ENCODE data around the gene HOXA5. TPM values are rescaled to one million over a fixed set of nuclear protein-coding genes. Genes with fewer than 3 reads are reported as not detected.
A peak's percentile ranks its signal among the peaks of the same experiment; 100 is the strongest.

The HOXA5 gene
- total RNA-seq, 2 experiments from 2014 or later, result not detected

DNA sequence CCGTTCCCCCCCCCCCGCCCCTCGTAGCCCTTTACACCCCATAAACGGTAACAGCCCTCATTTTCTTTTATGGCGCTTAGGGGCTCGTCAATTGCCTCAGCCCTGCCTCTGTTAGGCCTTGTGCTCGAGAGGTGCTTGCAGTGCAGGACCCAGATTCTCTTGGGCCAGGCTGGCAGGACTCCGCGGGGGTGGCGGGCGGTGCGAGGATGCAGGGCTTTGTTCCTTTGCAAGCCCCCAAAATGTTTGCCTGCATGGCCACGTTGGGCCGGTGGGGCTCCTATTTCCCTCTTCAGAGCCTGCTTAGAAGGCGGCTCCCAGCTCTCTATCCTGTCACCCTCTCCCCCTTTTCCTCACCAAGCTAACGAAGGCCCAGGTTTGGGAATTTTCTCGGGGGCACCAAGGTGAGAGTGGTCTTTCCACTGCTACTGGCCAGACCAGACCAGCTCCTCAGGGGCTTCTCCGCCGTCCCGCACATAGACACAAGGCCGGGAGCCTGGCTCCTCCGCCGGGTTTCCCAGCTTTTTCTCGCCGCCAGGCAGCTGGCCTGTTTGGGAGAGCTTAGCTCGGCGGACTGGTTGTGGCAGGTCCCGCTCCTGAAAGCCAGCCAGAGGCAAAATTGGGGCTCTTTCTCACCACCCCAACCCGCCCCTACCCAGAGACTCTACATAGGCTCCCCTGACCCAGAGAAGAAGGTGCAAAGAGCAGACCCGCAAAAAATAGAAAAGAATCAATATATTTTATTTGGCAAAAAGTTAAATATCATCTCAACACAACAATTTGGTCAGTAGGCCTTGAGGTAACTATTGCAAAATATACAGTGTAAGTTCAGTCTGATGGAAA is 18.5 kb upstream of the HOXA5 start:
- H3K27me3 Mint-ChIP-seq, result peaks cover 74% of the 10 kb centered on the region
- no peaks in the 10 kb centered on the region for H3K36me3 Mint-ChIP-seq (ENCODE audit: low read depth)
- no peaks in the 10 kb centered on the region for H3K9me3 Mint-ChIP-seq (ENCODE audit: low read depth)
- DNase-seq (no peak), ATAC-seq (no peak)
- H3K4me1 Mint-ChIP-seq, result peaks cover 22% of the 10 kb centered on the region
- H3K27ac Mint-ChIP-seq, result no peak overlapping the region
- POLR2A ChIA-PET, result no interaction called here
- intact Hi-C loops (cut with DNase I, micrococcal nuclease), result loop anchor here (1.0 to 2.0 kb wide), 6 partner anchors 308 to 793 kb away; no protein-coding TSS in a partner anchor
- CTCF ChIA-PET, result interaction anchor here (0.7 to 3.2 kb wide), 12 partner anchors 11 to 867 kb away, joined by 3 to 25 read pairs (median 4); no protein-coding TSS in a partner anchor
- H3K4me3 Mint-ChIP-seq, result no peak overlapping the region

GRCh38 chr7:27161214-27161720 is 17.8 kb upstream of the HOXA5 start:
- peaks cover 75% of the 10 kb centered on the region for H3K27me3 Mint-ChIP-seq
- H3K9me3 Mint-ChIP-seq (ENCODE audit: low read depth), result no peaks in the 10 kb centered on the region
- H3K4me3 Mint-ChIP-seq, result peak overlapping the region; percentile 62
- DNase-seq (no peak), ATAC-seq (no peak)
- H3K4me1 Mint-ChIP-seq, result peaks cover 25% of the 10 kb centered on the region
- intact Hi-C loops (cut with DNase I, micrococcal nuclease), result loop anchor here (1.0 to 2.0 kb wide), 6 partner anchors 307 to 792 kb away; no protein-coding TSS in a partner anchor
- no peak overlapping the region for H3K27ac Mint-ChIP-seq
- ChIA-PET POLR2A (no interaction called here), CTCF (interaction anchor here (0.6 to 3.2 kb wide), 26 partner anchors 9 to 792 kb away, joined by 3 to 25 read pairs (median 5); partner anchors contain the start of genes HOXA1, HOXA11 and HOXA6)
- no peaks in the 10 kb centered on the region for H3K36me3 Mint-ChIP-seq (ENCODE audit: low read depth)

DNA sequence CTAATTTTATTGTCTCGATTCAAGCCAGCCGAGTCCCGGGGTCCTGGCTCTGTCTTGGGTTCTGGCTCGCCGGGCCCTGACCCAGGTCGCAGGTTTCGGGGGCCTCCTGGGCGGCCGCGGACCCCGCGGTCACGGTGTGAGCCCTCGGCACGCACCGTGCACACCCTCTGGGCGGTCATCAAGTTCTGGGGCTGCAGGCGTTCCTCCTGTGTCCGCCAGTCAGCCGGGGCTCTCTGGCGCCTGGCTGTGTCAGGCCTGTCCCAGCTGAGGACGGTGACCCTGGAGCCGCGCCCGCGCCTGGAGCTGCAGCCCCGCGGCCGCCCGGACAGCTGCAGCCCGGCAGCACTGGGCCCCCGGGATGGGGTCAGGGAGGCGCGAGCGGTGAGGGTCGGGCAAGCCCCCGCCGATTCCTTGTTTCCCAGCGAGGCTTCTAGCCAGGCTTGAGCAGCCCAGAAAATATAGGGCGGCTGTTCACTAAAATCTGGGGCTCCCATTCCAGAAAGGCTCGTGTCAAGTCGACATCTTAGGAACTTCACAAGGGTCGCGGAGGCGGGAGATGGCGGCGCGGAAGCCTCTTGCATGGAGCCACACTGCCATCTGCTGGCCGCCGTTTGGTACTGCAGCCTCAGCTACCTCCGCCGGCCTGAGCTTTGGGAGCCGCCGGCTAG is 17.2 kb upstream of the HOXA5 start:
- POLR2A ChIA-PET, result no interaction called here
- peak; percentile 50 for ATAC-seq
- intact Hi-C loops (cut with DNase I, micrococcal nuclease), result loop anchor here (1.0 to 2.0 kb wide), 6 partner anchors 306 to 792 kb away; no protein-coding TSS in a partner anchor

DNA sequence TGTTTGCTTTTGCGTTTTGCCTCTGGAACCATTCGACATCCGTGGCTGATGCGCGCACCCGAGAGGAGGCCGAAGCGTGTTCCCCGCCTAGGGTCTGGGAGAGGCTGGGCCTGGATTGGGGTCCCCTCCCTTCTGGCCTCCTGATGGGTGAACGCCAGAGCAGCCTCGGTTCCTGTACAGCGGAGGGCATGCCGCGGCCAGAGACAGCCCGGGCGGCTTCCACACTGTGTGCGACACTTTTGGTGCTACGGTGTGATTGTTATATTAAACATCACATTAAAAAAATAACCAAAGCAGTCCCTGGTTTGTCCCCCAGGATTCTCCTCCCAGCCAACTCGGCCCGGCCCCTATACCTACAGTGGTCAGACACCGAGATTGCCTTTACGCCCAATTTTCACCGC is 16.7 kb upstream of the HOXA5 start:
- H3K9me3 Mint-ChIP-seq (ENCODE audit: low read depth), result no peaks in the 10 kb centered on the region
- CTCF ChIA-PET, result interaction anchor here (1.0 to 3.2 kb wide), 12 partner anchors 8 to 791 kb away, joined by 3 to 25 read pairs (median 6); partner anchors contain the start of genes HOXA1 and HOXA11
- DNase-seq, result no peak
- H3K27ac Mint-ChIP-seq, result no peak overlapping the region
- no peaks in the 10 kb centered on the region for H3K36me3 Mint-ChIP-seq (ENCODE audit: low read depth)
- intact Hi-C loops (cut with DNase I, micrococcal nuclease), result loop anchor here (2.0 kb wide), 2 partner anchors 783 to 791 kb away; no protein-coding TSS in a partner anchor
- POLR2A ChIA-PET, result no interaction called here
- H3K4me3 Mint-ChIP-seq, result peak overlapping the region; percentile 4
- H3K4me1 Mint-ChIP-seq, result peaks cover 27% of the 10 kb centered on the region
- peak; percentile 45 for ATAC-seq
- peaks cover 77% of the 10 kb centered on the region for H3K27me3 Mint-ChIP-seq

More for the DNA sequence above, 17.2 kb upstream of the HOXA5 start:
- Mint-ChIP-seq H3K4me1 (peaks cover 24% of the 10 kb centered on the region), H3K27me3 (peaks cover 74% of the 10 kb centered on the region), H3K9me3 (ENCODE audit: low read depth) (no peaks in the 10 kb centered on the region), H3K27ac (no peak overlapping the region), H3K4me3 (peak overlapping the region; percentile 62), H3K36me3 (ENCODE audit: low read depth) (no peaks in the 10 kb centered on the region)
- CTCF ChIA-PET, result interaction anchor here (0.6 to 3.2 kb wide), 25 partner anchors 9 to 791 kb away, joined by 3 to 25 read pairs (median 5); partner anchors contain the start of genes HOXA1, HOXA11 and HOXA6
- DNase-seq, result peak; percentile 91

DNA sequence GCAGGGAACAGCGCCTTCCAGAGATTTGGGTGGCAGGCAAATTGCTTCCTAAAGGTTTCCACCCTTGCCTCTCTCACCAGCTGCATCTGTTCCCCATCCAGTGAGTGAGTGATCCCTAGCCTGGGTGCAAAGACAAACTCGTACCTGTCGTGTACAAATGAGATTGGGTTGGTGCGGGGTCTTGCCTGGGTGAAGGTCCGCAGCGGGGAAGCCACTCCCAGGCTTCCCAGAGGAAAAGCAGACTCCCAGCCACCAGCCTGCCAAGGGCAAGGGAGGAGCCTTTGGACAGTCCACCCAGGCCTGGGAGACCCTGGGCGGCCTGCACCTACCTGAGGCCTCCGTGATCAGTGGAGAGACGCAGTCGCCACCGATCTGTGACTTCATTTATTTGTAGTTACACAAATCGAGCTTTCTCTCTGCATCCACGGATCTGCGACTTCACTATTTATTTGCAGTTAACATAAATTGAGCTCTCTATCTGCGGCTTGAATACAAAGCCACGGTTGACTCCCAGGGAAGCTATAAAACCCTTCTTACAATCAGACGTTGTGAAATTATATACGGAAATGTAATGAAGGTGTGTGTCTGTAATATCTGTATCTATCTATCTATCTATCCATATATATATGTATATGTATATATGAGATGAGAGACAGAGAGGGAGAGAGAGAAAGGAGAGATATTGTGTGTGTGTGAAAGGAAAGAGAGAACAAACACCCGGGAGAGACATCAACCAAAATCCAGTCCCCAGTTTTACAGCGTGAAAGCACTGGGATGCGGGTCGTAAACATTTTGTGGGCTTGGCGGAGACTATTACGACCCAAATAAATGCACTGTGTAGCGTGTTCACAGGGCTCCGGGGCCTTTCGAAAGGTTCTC is 16.0 kb upstream of the HOXA5 start:
- no peaks in the 10 kb centered on the region for H3K9me3 Mint-ChIP-seq (ENCODE audit: low read depth)
- DNase-seq, result no peak
- H3K36me3 Mint-ChIP-seq (ENCODE audit: low read depth), result no peaks in the 10 kb centered on the region
- peaks cover 79% of the 10 kb centered on the region for H3K27me3 Mint-ChIP-seq
- ATAC-seq, result no peak
- peak overlapping the region; percentile 4 for H3K4me3 Mint-ChIP-seq
- no peak overlapping the region for H3K27ac Mint-ChIP-seq
- intact Hi-C loops (cut with DNase I, micrococcal nuclease), result loop anchor here (2.0 to 5.0 kb wide), 4 partner anchors 39 to 791 kb away; partner anchors contain the start of gene HOXA1 (in 1 of the 2)
- CTCF ChIA-PET, result interaction anchor here (0.8 to 1.7 kb wide), 12 partner anchors 9 to 1308 kb away, joined by 3 to 6 read pairs (median 4); no protein-coding TSS in a partner anchor
- H3K4me1 Mint-ChIP-seq, result peaks cover 30% of the 10 kb centered on the region
- POLR2A ChIA-PET, result no interaction called here

DNA sequence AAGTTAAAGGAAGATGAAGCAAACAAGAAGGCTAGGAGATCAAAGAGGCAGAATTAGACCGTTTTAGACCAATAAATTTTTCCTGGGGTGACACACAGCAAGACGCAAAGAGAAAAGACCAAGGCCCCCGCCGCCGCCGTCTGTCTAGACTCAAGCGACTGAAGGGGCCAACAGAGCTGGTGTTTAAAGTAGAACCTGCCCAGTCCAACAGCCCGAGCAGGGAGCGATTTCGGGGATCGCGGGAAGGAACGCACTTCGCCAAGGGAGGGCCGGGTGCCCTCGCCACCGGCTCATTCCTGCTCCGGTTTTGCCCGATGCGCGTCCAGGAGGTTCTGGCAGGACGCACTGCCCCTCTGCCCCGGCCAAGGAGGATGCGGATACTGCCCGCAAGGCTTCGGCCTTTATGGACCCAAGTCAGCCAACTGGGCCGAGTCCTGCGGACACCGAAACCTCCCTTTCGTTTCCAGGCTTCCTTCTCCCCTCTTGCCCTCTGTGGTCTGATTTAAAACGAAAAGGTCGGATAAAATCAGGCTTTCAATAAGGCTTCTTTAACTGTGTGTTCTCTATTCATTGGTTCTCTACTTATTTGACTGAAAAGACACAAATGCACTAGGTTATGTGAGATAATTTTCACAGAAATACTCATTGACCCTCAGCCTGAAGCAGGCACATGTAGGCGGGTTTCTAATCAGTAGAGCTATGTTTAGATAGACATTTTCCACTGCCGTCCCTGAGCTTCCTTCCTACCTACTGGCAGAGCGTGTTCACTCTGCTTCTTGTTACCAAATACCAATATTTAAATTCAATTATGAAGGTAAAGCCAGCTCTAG is 15.2 kb upstream of the HOXA5 start:
- Mint-ChIP-seq H3K4me3 (peak overlapping the region; percentile 4), H3K27ac (no peak overlapping the region), H3K27me3 (peaks cover 78% of the 10 kb centered on the region), H3K4me1 (peaks cover 29% of the 10 kb centered on the region), H3K9me3 (ENCODE audit: low read depth) (no peaks in the 10 kb centered on the region), H3K36me3 (ENCODE audit: low read depth) (no peaks in the 10 kb centered on the region)
- CTCF ChIA-PET, result interaction anchor here (0.8 to 1.7 kb wide), 11 partner anchors 8 to 1307 kb away, joined by 3 to 6 read pairs (median 5); no protein-coding TSS in a partner anchor
- intact Hi-C loops (cut with DNase I, micrococcal nuclease), result loop anchor here (2.0 to 5.0 kb wide), 2 partner anchors 40 to 61 kb away; partner anchors contain the start of gene HOXA1 (in 1 of the 2)
- ATAC-seq, result no peak
- DNase-seq, result no peak
- POLR2A ChIA-PET, result no interaction called here

GRCh38 chr7:27157702-27158431 is 14.4 kb upstream of the HOXA5 start:
- no peaks in the 10 kb centered on the region for H3K9me3 Mint-ChIP-seq (ENCODE audit: low read depth)
- intact Hi-C loops (cut with DNase I, micrococcal nuclease), result loop anchor here (2.0 to 5.0 kb wide), 3 partner anchors 15 to 61 kb away; partner anchors contain the start of gene HOXA1 (in 1 of the 2)
- ATAC-seq (no peak), DNase-seq (no peak)
- POLR2A ChIA-PET, result no interaction called here
- no peaks in the 10 kb centered on the region for H3K36me3 Mint-ChIP-seq (ENCODE audit: low read depth)
- no peak overlapping the region for H3K27ac Mint-ChIP-seq
- CTCF ChIA-PET, result interaction anchor here (1.2 kb wide), 1 partner anchor 26 kb away, joined by 3 read pairs; no protein-coding TSS in a partner anchor
- peaks cover 29% of the 10 kb centered on the region for H3K4me1 Mint-ChIP-seq
- H3K27me3 Mint-ChIP-seq, result peaks cover 78% of the 10 kb centered on the region
- H3K4me3 Mint-ChIP-seq, result no peak overlapping the region

DNA sequence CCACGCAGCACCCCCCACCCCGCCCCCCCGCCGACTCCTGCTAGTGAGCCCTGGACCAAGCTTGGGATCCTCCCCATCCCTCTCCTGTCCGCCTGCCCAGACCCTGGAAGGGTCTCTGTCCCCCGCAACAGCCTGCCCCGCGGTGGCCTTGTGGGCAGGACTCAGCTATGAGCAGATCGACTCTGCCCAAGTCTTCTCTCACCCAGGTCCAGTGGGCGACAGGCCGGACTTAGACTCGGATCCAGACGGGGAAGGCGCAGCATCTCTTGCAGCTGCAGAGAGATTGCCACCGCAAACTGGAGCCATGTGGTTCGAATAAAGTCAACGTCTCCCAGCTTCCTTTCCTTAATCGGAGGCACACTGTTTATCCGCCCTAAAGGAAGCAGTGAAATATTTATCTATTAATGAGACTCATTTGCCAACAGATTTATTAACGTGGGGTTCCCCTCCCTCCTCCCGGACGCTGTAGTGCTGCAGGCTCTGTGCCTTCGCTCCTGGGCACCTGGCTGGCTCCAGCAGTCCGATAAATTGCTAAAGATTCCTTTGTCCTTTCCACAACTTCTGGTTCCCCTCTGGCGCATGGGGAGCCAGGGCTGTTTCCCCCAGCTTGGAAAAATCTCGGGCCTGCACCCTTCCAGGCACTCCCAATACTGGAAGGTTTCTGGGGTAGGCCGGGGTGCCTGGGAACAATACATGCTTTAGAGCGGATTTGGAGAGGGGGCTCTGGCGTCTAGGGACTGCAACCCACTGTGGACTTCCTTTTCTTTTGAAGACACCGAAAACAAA is 13.6 kb upstream of the HOXA5 start:
- Mint-ChIP-seq H3K4me3 (no peak overlapping the region), H3K9me3 (ENCODE audit: low read depth) (no peaks in the 10 kb centered on the region)
- intact Hi-C loops (cut with DNase I, micrococcal nuclease), result loop anchor here (1.0 to 5.0 kb wide), 3 partner anchors 8 to 60 kb away; partner anchors contain the start of genes HOXA1 (in 1 of the 2) and HOXA9 (in 1 of the 2)

More for the DNA sequence above, 13.6 kb upstream of the HOXA5 start:
- peaks cover 30% of the 10 kb centered on the region for H3K4me1 Mint-ChIP-seq
- no peak overlapping the region for H3K27ac Mint-ChIP-seq
- ATAC-seq, result no peak
- no peak for DNase-seq
- ChIA-PET CTCF (interaction anchor here (0.7 to 1.1 kb wide), 3 partner anchors 23 to 38 kb away, joined by 3 read pairs; no protein-coding TSS in a partner anchor), POLR2A (no interaction called here)
- H3K36me3 Mint-ChIP-seq (ENCODE audit: low read depth), result no peaks in the 10 kb centered on the region
- H3K27me3 Mint-ChIP-seq, result peaks cover 76% of the 10 kb centered on the region

All from activated CD4-positive, alpha-beta T cell treated with anti-CD3 and anti-CD28 coated beads for 36 hours (primary cell).